GM12801 (cell line): ENCODE data around the gene CACNG4.

Experiments
- TF ChIP-seq, protein P1 (sequence below): IDR thresholded peaks from one replicate; pipeline ENCODE4 v1.5.1; 2011; ENCODE audit warnings: control low read depth; ENCODE audit not compliant: insufficient read length; ENCODE audit errors: extremely low read depth

Gene CACNG4

DNA sequence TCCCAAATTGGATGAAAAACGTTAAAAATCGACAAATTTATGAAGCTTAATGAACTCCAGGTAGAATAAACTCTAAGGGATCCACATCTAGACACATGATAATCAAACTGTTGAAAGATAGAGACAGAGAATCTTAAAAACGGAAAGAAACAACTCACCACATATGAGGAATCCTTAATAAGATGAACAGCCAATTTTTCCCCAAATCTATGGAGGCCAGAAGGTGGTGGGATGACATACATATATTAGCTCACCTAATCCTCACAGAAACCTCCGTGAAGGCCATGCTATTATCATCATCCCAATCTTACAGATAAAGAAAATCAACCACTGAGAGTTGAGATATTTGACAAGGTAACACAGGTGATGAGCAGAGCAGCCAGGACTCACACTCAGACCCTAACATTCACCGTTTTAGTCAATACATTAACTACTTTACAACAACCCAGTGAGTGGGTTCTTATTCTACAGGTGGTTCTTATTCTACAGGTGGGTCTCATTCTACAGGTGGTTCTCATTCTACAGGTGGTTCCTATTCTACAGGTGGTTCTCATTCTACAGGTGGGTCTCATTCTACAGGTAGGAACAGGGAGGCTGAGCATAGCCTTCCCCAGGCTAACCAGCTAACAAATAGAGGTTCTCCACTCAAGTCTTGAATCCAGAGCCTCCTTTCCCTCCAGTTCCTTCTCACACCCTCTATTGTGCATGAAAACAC, 84.7 kb downstream of the CACNG4 start:
- TF ChIP-seq, protein P1, sequence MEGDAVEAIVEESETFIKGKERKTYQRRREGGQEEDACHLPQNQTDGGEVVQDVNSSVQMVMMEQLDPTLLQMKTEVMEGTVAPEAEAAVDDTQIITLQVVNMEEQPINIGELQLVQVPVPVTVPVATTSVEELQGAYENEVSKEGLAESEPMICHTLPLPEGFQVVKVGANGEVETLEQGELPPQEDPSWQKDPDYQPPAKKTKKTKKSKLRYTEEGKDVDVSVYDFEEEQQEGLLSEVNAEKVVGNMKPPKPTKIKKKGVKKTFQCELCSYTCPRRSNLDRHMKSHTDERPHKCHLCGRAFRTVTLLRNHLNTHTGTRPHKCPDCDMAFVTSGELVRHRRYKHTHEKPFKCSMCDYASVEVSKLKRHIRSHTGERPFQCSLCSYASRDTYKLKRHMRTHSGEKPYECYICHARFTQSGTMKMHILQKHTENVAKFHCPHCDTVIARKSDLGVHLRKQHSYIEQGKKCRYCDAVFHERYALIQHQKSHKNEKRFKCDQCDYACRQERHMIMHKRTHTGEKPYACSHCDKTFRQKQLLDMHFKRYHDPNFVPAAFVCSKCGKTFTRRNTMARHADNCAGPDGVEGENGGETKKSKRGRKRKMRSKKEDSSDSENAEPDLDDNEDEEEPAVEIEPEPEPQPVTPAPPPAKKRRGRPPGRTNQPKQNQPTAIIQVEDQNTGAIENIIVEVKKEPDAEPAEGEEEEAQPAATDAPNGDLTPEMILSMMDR: no peak

- TF ChIP-seq, protein P1: no peak
Observed at GRCh38 chr17:67050066-67050465, 85.6 kb downstream of the CACNG4 start.

DNA sequence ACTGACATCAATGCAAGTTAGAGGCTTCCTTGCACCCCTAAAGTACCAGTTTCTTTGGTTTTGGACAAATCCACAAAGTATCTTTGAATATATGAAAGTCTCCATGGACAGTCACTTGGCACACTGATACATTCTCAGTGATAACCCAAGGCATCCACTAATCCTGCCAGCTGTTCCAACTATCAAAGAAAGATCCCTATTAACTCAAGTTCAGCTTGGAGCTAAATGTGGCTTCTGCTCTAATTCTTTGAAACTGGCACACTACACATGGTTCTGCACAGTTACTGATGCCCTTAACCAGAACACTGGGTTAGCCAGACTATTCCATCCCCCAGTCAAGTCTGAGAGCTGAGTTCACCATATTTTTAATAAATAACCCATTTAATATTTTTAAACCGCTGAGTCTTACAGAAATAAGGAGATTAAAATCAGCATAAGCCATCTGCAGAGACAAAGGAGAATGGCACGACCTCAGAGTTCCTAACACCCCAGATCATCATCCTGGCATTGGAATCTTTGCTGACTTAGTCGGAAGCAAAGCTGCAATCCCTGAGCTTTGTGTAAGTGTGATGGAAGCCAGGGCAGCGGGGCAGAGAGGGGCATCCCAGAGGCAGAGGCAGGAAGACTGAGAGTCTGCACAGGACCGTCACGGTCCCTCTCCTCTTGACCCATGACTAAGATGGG, 86.1 kb downstream of the CACNG4 start:
- TF ChIP-seq, protein P1: no peak

DNA sequence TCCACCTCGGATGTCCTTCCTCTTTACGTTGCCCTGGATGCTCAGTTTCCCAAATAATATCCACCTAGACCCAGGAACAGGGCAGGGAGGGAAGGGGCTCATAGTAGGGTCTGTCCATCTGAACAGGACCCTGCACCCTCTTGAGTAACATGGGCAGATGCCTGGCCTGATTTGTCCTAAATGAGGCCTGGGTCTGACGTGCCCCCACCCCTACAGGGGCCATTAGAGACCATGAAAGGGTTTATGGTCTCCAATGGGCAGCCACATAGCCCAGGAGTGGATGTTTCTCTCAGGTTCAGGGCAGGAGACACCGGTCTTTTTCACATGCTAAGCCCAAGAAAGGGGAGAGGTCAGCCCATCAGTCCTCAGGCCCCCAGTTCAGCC, 86.6 kb downstream of the CACNG4 start:
- TF ChIP-seq, protein P1: no peak

GRCh38 chr17:67051837-67052236, 87.3 kb downstream of the CACNG4 start:
- TF ChIP-seq, protein P1: no peak

- TF ChIP-seq, protein P1: no peak
Observed at GRCh38 chr17:67052720-67053437, 88.4 kb downstream of the CACNG4 start.

GRCh38 chr17:67053438-67054000, 89.0 kb downstream of the CACNG4 start:
- TF ChIP-seq, protein P1: no peak
